Ishikawa (cell line): ENCODE data around the gene ABCA1.

Experiments
- CEBPB ChIP-seq: IDR thresholded peaks from 2 replicates; pipeline ENCODE4 v1.6.1; 2012
- CREB1 ChIP-seq: IDR thresholded peaks from 2 replicates; pipeline ENCODE4 v1.6.1; 2012; ENCODE audit warnings: low read depth
- EGR1 ChIP-seq: IDR thresholded peaks from 2 replicates; pipeline ENCODE4 v1.6.1; 2012
- EP300 ChIP-seq: IDR thresholded peaks from 2 replicates; pipeline ENCODE4 v1.6.1; 2012; ENCODE audit warnings: borderline replicate concordance
- FOXM1 ChIP-seq: IDR thresholded peaks from 2 replicates; pipeline ENCODE4 v1.6.1; 2012; ENCODE audit warnings: low read depth, borderline replicate concordance
- MAX ChIP-seq: IDR thresholded peaks from 2 replicates; pipeline ENCODE4 v1.6.1; 2012
- NFIC ChIP-seq: IDR thresholded peaks from 2 replicates; pipeline ENCODE4 v1.6.1; 2012
- RAD21 ChIP-seq: IDR thresholded peaks from 2 replicates; pipeline ENCODE4 v1.6.1; 2012; ENCODE audit warnings: low read depth
- REST ChIP-seq: IDR thresholded peaks from 2 replicates; pipeline ENCODE4 v1.6.1; 2012; ENCODE audit warnings: low read depth, mild to moderate bottlenecking
- TAF1 ChIP-seq: IDR thresholded peaks from 2 replicates; pipeline ENCODE4 v1.6.1; 2012; ENCODE audit warnings: low read depth, mild to moderate bottlenecking
- TCF12 ChIP-seq: IDR thresholded peaks from 2 replicates; pipeline ENCODE4 v1.6.1; 2012; ENCODE audit warnings: low read depth
- TEAD4 ChIP-seq: IDR thresholded peaks from 2 replicates; pipeline ENCODE4 v1.6.1; 2012
- USF1 ChIP-seq: IDR thresholded peaks from 2 replicates; pipeline ENCODE4 v1.6.1; 2012
- YY1 ChIP-seq: IDR thresholded peaks from 2 replicates; pipeline ENCODE4 v1.6.1; 2012; ENCODE audit warnings: low read depth
- ZBTB7A ChIP-seq: IDR thresholded peaks from 2 replicates; pipeline ENCODE4 v1.6.1; 2012; ENCODE audit warnings: low read depth

ABCA1 gene

GRCh38 chr9:104963076-104963475 lies 35.1 kb upstream of the ABCA1 start:
- no peak for TF ChIP-seq USF1
- TF ChIP-seq NFIC, result no peak
- no peak for TF ChIP-seq FOXM1
- no peak for TF ChIP-seq CEBPB
- no peak for TF ChIP-seq ZBTB7A
- TF ChIP-seq TAF1, result no peak
- no peak for TF ChIP-seq EGR1

- TF ChIP-seq ZBTB7A, result no peak
- TF ChIP-seq EGR1, result no peak
- TF ChIP-seq CREB1, result no peak
- TF ChIP-seq CEBPB, result no peak
- no peak for TF ChIP-seq EP300
- no peak for TF ChIP-seq TAF1
- TF ChIP-seq TCF12, result no peak
- TF ChIP-seq REST, result no peak
Observed at GRCh38 chr9:104961701-104962359, 33.9 kb upstream of the ABCA1 start.

GRCh38 chr9:104961238-104961637 lies 33.3 kb upstream of the ABCA1 start:
- TF ChIP-seq REST, result no peak
- TF ChIP-seq CREB1, result no peak
- no peak for TF ChIP-seq ZBTB7A
- TF ChIP-seq EGR1, result no peak
- no peak for TF ChIP-seq EP300
- no peak for TF ChIP-seq YY1
- no peak for TF ChIP-seq MAX
- no peak for TF ChIP-seq CEBPB
- no peak for TF ChIP-seq TAF1
- no peak for TF ChIP-seq TEAD4
- TF ChIP-seq TCF12, result no peak
- no peak for TF ChIP-seq NFIC

GRCh38 chr9:104960662-104961061 lies 32.7 kb upstream of the ABCA1 start:
- TF ChIP-seq RAD21 (no peak), CEBPB (no peak), MAX (no peak), TAF1 (no peak), USF1 (no peak), ZBTB7A (no peak), YY1 (no peak), REST (no peak), CREB1 (no peak), EGR1 (no peak), FOXM1 (no peak), NFIC (no peak), EP300 (no peak), TEAD4 (no peak), TCF12 (no peak)
